NCI-H524 treated with DMSO at 0.1 percent for 48 hours (cell line): ENCODE results near the gene NR1D1.

Experiments
- DNase-seq: peaks from one replicate; lab custom pipeline; 2025; lab: John Stamatoyannopoulos, UW

NR1D1 gene

DNA sequence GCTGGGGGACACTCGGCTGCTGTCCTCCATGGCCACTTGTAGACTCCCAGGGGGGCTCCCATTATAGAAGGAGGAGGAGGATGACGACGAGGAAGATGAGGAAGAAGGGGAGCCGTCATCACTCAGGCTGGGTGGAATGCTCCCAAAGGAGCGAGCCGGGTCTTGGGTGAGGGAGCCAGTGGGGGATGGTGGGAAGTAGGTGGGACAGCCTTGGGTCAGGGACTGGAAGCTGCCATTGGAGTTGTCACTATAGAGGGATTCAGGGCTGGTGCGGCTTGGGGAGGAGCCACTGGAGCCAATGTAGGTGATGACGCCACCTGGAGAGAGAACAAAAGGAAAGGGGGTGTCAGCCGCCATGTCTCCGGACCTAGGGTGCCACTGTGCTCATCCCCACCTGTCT lies 3.3 kb downstream of the NR1D1 start:
- DNase-seq, result no peak

DNA sequence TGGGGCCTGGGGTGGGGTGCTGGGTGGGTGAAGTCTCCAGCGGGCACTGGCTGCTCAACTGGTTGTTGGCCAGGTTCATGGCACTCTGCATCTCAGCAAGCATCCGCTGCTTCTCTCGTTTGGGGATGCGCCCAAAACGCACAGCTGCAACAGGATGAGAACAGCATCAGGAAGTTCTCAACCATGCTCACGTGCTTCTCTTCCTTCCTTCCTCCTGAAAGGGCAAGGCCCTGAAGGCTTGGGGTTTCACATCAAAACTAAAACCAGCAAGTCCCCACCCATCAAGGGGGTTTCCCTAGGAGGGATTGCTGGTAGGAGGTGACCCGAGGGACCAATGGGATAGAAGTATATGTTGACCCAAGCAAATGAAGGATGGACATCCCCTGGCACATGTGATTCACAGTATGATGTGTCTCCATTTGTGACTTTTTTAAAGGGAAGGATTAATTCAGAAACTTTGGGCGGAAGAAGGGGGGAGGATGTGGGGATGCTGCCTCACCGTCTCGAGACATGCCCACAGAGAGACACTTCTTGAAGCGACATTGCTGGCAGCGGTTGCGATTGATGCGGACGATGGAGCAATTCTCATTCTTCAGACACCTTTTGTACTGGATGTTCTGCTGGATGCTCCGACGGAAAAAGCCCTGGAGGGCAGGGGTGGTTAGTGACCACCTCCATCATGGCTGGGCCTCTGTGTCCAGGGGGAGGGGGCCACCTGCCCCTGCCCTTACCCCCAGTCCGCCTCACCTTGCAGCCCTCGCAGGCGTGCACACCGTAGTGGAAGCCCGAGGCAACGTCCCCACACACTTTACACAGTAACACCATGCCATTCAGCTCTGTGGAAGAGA lies 4.2 kb downstream of the NR1D1 start:
- no peak for DNase-seq

DNA sequence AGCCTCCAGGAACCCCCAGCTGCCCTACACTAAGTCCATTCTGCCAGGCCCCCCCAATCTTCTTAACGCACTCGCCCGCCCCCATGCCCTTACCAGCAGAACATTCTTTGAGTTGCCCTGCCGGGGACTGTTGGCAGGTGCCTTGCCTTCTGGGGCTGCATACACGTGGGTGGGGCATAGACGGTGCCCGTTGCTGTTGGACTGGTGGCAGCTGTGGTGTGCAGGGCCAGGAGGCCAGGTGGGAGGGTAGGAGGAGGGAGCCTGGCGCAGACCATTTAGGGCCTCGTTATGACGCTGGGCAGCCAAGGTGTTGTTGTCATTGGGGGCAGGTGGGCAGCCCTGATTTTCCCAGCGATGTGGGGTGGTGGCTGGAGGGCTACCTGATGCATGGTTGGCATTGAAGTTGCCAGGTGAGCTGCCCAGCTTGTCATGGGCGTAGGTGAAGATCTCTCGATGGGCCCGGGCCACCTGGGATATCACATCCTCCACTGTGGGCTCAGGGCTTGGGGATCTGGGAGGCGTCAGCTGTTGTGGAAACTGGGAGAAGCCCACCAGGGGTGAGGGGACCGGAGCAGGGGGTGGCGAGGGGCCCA lies 4.9 kb downstream of the NR1D1 start:
- no peak for DNase-seq

DNA sequence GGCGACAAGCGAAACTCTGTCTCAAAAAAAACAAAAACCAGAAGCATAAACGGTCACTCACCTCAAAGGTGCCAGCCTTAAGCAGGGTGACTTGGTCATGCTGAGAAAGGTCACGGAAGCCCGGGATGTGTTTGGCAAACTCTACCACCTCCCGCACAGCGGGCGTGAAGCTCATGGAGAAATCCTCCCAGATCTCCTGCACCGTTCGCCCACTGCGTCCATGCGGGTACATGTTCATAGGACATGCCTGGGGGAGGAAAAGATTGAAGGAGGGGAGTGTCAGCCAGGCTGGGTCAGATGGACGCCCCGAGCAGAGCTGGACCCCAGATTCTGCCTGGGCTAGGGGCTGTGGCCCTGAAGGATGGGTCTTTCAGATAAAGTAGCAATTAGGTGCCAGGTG lies 5.5 kb downstream of the NR1D1 start:
- DNase-seq, result no peak

DNA sequence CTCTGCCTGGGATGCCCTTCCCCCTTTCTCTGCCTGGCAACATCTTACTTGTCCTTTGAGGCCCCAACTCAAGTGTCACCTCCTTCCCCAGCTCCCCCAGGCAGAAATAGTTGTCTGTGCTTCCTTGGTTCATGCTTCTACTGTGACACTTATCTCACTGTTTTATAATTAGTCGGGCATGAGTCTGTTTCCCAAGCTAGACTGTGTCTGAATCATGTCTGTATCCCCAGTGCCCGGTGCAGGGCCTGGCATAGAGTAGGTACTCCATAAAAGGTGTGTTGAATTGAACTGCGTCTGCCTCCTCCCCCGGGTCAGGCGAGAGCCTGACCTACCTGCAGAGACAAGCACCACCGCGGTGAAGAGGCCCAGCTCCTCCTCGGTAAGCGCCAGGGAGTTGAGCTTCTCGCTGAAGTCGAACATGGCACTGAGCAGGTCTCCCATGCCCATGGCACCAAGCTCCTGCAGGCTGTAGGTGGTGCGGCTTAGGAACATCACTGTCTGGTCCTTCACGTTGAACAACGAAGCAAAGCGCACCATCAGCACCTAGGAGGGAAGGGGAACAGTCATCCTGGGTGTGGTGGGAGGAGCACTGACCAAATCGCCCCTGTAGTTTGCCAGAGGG lies 6.7 kb downstream of the NR1D1 start:
- DNase-seq, result no peak

DNA sequence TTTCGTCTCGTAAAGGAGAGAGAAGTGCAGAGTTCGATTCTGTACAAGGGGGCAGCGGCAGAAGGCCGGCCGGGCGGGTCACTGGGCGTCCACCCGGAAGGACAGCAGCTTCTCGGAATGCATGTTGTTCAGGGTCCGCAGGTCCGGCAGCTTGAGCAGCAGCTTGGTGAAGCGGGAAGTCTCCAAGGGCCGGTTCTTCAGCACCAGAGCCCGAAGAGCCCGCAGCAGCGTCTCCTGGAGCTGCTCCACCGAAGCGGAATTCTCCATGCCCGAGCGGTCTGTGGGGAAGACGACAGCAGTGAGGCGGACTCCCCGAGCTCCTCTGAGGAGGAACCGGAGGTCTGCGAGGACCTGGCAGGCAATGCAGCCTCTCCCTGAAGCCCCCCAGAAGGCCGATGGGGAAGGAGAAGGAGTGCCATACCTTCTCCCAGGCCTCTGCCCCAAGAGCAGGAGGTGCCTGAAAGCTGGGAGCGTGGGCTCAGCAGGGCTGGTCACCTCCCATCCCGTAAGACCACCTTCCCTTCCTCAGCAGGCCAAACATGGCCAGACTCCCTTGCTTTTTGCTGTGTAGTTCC lies 7.3 kb downstream of the NR1D1 start:
- DNase-seq, result no peak

DNA sequence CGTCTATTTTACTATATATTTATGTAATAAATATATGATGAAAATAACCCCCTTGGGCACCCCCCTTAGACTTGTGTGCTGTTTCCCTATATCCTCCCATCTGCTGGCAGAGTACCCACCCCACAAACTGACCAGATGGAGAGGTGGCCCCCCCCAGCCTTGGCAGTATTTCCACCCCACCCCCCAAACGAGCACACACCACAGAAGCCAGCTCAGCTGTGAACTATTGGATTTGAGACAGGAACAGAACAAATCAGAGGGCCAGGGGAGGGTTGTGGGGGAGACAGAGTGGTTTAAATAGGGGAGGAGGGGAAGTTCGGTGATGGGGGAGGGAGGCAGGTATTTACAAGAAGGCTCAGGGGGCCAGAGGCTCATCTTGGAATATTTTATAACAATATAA lies 7.8 kb downstream of the NR1D1 start:
- DNase-seq, result no peak

DNA sequence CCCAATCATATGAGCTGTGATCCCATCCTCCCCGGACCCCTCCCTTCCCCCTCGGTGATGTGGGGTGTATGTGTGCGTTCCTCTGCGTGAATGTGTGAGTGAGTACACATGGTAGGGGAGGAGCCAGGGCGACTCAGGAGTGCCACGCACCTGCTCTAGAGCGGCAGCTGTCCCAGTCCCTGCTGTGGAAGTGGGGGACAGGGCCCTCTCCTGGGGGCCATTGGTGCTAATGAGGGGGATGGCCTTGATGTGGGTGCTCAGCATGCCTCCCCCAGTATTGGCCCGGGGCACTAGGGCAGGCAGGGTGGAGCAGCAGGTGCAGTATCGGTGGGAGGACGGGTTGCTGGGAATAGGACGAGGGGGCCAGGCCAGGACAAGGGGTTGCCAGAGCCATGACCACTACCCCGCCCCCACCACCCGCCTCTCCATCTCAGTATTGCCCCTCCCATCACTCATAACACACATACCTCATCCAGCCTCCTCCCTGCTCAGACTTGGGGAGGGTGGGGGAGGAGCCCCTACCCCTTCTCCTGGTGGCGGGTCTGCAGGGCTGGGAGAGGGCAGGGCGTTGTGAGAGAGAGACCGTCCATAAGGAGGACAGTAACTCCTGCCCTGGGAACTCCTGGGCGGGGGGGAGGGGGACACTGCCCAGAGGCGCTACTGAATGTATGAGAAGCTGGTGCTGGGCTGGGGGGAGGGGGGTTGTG lies 8.5 kb downstream of the NR1D1 start:
- DNase-seq, result no peak

DNA sequence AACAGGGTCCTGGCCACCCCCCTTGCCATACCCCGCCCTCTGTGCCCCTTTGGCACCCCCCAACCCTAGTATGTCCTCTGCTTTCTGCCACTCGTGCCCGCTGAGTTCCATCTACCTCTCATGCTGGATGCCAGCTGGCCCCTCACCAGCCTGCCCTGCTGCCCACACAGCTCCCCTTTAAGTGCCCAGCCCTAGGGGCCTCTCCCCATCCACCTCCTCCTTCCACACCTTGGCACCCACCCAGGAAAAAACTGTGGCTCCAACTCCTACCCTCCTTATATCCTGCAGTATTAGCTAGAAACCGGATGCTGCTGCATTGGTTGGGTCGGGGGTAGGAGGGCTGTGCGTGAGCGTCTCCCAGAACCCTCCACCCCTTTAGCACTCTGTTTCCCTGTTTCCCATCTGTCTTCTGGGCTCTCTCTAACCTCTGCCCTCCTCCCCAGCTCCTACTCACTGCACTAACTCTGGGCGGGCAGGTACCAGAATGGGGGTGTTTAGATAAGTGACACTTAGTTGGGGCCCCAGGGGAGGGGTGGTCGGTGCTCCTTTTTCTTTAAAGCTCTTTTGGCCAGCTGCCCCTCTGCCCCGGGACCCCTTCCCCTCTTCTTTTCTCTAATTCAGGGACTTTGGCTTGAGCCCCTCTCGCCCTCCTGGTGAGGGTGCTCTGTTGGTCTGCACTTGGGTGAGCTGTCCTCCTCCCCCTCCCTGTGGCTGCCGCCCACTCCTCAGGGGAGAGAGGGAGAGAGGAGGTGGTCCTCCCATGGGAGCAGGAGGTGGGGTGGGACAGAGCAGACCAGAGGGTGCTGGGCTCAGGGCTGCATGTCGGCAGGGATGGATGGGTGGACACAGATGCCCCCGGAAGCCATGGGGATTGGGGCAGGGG lies 9.9 kb downstream of the NR1D1 start:
- no peak for DNase-seq

DNA sequence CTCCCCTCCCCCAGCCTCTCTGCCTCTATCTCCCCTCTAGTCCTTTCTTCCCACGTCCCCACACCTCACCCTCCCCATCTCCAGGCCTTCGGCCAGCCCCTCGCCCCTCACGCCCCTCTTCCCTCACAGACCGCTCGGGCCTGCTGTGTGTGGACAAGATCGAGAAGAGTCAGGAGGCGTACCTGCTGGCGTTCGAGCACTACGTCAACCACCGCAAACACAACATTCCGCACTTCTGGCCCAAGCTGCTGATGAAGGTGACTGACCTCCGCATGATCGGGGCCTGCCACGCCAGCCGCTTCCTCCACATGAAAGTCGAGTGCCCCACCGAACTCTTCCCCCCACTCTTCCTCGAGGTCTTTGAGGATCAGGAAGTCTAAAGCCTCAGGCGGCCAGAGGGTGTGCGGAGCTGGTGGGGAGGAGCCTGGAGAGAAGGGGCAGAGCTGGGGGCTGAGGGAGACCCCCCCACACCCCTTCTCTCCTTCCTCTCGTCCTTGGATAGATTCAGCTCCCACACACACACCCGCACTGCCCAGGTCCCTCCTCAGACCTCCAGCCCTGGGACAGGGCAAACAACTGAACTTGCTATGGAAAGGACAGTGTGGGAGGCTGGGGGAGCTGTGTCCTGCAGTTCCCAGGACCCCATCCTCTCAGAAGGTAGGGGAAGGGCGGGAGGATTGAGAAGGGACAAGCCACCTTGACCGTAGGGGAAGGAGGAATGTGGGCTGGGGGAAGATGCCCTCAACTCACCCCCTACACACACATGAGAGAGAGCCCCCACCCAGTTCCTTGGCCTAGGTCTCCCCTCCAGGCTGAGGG lies 11.1 kb downstream of the NR1D1 start:
- DNase-seq, result no peak

DNA sequence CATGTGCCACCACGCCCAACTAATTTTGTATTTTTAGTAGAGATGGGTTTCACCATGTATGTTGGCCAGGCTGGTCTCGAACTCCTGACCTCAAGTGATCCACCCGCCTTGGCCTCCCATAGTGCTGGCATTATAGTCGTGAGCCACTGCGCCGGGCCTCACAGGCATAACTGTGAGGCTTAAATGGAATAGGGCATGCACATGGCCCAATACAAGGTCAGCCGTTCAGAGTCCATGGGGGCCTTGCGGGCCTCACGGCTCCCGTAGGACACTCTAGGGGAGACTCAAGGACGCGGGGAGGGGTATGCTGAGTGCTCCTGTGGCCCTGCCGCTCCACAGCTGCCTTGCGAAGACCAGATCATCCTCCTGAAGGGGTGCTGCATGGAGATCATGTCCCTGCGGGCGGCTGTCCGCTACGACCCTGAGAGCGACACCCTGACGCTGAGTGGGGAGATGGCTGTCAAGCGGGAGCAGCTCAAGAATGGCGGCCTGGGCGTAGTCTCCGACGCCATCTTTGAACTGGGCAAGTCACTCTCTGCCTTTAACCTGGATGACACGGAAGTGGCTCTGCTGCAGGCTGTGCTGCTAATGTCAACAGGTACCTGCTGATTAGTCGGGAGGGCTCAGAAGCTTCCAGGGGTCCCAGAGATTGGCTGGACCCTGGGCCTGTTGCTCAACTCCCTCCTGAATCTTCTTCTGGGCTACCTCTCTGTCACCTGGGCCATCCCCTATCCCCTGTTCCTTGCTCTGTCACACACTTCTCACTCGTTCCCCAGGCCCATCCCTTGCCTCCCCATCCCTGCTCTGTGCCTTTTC lies 12.3 kb downstream of the NR1D1 start:
- DNase-seq, result no peak

DNA sequence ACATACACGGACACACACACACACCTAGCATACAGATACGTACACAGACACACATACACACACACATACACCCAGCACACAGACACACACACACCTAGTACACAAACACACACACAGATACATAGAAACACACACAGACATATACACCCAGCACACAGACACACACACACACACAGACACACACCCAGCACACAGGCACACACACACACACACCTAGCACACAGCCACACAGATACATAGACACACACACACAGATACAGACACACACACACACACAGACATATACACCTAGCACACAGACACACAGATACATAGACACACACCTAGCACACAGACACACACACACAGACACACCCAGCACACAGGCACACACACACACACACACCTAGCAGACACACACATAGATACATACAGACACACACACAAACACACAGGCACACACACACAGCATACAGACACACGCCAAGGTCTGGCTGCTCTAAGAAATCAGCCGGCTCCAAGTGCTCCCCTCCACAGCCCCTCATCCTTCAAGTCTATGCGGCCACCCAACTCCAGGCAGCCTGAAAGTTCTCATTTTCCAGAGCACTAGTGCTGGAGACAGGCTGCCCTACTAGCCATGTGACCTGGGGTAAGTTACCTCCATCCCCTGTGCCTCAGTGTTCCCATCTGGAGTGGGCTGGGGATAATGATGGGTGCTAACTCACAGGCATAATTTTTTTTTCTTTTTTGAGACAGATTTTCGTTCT lies 13.2 kb downstream of the NR1D1 start:
- no peak for DNase-seq

DNA sequence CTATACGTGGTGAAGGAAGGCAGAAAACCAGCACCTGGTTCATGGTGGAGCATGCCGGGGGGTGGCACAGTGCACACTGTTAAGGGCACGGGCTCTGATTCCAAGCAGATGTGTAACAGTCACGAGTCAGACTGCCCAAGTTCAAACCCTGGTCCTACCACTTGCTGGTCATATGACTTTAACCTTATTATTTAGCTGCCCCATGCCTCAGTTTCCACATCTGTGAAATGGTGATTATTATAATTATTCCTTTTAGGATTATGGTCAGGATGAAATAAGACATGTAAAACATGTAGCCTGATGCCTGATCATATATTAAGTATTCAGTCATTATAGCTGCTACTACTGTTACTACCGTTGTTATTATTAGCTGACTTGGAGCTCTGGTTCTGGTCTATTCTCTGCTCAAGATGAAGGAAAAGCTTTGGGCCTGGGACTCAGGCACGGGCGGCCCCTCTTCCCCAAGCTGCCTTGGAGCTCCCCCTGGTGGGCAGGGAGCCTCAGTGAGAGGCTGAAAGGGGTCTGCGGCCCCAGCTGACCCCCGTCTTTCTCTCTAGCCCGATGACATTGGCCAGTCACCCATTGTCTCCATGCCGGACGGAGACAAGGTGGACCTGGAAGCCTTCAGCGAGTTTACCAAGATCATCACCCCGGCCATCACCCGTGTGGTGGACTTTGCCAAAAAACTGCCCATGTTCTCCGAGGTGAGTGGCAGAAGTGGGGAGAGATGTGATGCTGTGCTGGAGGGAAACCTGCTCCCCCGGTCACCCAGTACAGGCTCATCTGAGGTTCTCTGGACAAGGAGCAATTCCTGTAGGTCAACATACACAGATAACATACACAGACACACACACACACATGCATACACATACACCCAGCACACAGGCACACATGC lies 14.0 kb downstream of the NR1D1 start:
- DNase-seq, result no peak

DNA sequence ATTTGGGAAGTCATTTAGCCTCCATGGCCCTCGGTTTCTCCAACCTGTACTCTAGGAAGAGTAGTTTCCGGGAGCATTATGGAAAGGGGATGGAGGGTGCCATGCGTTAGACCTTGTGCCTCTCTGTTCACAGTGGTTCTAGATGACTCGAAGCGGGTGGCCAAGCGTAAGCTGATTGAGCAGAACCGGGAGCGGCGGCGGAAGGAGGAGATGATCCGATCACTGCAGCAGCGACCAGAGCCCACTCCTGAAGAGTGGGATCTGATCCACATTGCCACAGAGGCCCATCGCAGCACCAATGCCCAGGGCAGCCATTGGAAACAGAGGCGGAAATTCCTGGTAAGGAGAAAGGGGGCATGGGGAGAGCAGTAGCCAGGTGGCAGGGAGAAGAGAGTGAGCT lies 15.9 kb downstream of the NR1D1 start:
- no peak for DNase-seq

DNA sequence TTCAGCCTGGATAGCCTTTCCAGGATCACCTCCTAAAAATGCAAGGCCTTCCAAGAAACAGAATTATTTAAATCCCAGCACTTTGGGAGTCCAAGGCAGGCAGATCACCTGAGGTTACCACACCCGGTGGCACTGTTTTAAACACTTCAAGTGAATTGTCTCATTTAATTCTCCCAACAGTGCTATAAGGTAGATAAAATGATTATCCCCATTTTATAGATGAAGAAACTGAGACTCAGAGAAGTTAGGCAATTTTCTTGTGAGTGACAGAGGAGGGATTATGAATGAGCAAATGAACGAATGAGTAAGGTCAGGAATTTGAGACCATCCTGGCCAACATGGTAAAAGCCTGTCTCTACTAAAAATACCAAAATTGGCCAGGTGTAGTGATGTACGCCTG lies 20.8 kb downstream of the NR1D1 start:
- DNase-seq, result no peak

DNA sequence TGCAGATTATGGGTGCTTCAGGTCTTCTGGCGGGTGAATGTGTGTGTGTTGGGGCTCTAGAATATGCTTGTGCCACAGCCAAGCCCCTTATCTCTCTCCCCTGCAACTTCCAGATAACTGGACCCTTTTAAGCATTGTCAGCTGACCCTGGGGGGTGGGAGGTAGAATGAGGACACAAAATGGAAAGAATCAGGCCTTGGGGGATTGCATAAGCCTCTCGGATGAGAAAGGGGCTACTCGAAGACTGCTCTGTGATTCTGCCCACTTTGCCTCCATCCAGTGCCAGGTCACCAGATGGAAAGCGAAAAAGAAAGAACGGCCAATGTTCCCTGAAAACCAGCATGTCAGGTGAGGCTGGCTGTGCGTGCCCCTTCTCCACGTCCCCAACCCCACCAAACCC lies 23.8 kb downstream of the NR1D1 start:
- DNase-seq, result no peak

DNA sequence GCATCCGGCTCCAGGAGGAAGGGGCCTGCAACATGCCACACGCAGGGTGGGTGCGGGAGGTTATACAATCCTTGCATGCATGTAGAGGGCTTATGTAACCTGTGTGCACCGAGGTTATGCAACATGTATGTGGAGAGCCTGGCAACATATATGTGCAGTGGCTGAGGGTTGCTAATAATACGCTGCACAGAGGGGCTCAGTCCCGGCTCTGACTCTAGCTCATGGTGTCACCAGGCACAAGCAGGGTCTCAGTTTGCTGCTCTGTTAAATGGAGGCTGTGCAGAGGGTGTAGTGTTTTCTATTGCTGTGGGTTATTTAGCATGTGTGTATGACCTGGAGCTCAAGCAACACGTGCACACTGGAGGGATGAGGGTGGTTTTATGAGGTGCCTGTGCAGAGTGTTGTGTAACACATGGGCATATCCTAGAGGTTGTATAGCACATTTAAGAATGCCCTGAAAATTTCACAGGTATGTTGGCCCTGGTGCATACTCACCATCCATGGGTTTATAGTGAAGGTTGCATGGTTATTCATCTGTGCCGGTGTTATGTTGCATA lies 24.4 kb downstream of the NR1D1 start:
- DNase-seq, result no peak
